GM21786 (cell line): ENCODE measurements around the gene SMG6.

Experiments
- ATAC-seq: cut with Tn5 transposase; IDR thresholded peaks from one replicate; pipeline ENCODE4 v1.9.1; 2021; ENCODE audit not compliant: unreplicated experiment

The SMG6 gene

GRCh38 chr17:2084036-2084765, 219.4 kb downstream of the SMG6 start:
- no peak for ATAC-seq

GRCh38 chr17:2083613-2084035, 220.0 kb downstream of the SMG6 start:
- ATAC-seq = peak; percentile 52

- ATAC-seq = no peak
These were observed 221.4 kb downstream of the SMG6 start for GRCh38 chr17:2082003-2082781.

- no peak for ATAC-seq
These were observed 222.0 kb downstream of the SMG6 start for GRCh38 chr17:2081564-2081963.

GRCh38 chr17:2077040-2077439, 226.5 kb downstream of the SMG6 start:
- no peak for ATAC-seq

GRCh38 chr17:2076087-2076984, 227.2 kb downstream of the SMG6 start:
- no peak for ATAC-seq

GRCh38 chr17:2075336-2076086, 228.1 kb downstream of the SMG6 start:
- no peak for ATAC-seq

GRCh38 chr17:2074919-2075318, 228.7 kb downstream of the SMG6 start:
- ATAC-seq = no peak

GRCh38 chr17:2071455-2072281, 231.9 kb downstream of the SMG6 start:
- ATAC-seq = no peak

- ATAC-seq = no peak
These were observed 232.6 kb downstream of the SMG6 start for GRCh38 chr17:2071024-2071385.

- ATAC-seq = peak; percentile 83
These were observed 233.2 kb downstream of the SMG6 start for GRCh38 chr17:2070241-2071023.

- ATAC-seq = no peak
These were observed 235.0 kb downstream of the SMG6 start for GRCh38 chr17:2068519-2069051.

- no peak for ATAC-seq
These were observed 235.5 kb downstream of the SMG6 start for GRCh38 chr17:2068031-2068518.

- no peak for ATAC-seq
These were observed 236.0 kb downstream of the SMG6 start for GRCh38 chr17:2067608-2068024.

- no peak for ATAC-seq
These were observed 236.5 kb downstream of the SMG6 start for GRCh38 chr17:2067048-2067561.

- ATAC-seq = no peak
These were observed 237.6 kb downstream of the SMG6 start for GRCh38 chr17:2065949-2066400.

- no peak for ATAC-seq
These were observed 238.4 kb downstream of the SMG6 start for GRCh38 chr17:2064980-2065785.
